ENCODE measurements around the gene CDK9.
A peak's percentile ranks its signal among the peaks of the same experiment; 100 is the strongest.

CDK9 gene

DNA sequence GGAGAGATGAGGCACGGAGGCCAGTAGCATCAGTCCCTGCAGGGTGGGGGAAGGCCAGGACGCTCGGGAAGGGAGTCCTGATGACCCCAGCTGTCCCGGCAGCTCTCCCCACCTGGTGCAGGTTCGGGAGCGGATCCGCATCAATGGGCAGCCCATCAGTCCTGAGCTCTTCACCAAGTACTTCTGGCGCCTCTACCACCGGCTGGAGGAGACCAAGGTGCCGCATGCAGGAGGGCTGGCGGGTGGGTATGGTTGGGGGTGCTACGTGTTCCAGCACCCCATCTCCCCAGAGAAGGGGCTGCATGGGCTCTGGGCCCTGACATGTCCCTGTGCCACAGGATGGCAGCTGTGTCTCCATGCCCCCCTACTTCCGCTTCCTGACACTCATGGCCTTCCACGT is 21.0 kb downstream of the CDK9 start:
- DNase-seq = no peak

DNA sequence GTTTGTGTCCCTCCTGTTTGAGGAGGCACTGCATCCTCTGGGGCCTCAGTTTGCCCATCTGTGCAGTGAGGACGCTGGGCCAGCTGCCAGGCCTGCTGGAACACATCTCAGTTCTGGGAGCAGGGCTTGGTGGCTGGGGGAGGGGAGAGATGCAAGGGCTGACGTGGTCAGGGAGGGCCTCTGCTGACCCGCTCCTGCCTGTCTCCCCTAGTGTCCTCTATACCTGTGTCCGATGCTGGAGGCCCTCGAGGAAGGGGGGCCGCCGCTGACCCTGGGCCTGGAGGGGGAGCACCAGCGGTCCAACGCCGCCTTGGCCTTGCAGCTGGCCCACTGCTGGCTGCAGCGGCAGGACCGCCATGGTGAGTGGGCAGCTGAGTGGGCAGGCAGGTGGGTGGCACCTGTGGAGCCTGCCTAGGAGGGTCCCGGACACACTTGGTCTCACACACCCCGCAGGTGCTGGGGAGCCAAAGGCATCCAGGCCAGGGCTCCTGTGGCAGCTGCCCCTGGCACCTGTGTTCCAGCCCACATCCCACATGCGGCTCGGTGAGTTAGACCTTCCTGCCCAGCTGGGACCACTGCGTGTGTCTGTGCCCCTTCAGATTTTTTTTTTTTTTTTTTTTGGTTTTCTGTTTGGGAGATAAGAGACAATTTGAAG is 22.6 kb downstream of the CDK9 start:
- no peak for DNase-seq

DNA sequence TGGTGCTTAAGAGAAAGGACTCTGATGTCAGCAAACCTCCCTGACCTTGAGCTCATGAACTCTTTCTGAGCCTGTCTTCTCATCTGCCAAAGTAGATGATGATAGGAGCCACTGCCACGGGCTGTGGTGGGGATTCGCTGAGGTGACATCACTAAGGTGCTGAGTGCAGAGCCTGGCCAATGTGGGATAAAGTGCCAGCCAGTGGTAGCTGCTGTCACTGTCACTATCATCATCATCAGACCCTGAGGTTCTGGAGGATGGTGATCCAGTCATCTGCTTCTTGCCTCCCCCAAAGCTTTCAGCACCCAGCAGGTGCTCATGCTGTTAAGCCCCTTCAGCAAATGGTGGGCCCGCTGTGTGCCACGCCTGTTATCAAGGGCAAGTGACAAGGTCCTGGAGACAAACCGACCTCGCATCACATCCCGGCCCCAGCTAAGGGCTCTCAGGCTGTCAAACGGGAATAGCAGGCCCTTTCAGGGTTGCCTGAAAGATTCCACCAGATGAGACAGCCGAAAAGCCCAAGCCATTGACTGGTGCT is 23.2 kb downstream of the CDK9 start:
- DNase-seq = no peak

DNA sequence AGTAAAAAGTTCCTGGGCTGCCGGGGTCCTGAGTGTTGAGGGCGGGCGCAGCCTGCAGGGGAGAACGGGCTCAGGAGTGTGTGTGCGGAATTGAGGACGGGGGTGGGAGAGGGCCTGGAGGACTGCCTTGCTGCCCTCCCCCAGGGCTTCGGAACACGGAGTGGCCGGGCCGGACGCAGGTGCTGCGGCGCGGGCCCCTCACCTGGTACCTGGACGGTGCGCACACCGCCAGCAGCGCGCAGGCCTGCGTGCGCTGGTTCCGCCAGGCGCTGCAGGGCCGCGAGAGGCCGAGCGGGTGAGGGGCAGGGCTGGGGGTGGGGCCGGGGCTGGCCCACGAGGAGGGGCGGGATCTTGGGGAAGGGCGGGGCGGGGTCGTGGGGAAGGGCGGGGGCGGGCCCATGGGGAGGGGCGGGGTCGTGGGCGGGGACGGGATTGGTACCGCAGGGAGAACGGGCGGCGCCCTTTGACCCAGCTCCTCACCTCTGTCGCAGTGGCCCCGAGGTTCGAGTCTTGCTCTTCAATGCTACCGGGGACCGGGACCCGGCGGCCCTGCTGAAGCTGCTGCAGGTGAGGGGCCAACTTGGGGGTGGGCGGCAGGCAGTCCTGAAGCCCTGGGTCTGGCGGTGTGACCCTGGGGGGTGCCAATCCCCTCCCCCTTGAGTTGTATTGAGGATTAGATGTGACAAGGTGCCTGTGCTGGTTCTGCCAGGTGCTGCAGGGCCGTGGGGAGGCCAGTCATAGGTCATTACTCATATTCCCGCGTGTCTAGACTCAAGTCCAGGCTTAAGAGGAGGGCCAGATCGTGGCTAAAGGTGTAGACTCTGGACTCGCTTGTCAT is 23.9 kb downstream of the CDK9 start:
- DNase-seq = no peak

DNA sequence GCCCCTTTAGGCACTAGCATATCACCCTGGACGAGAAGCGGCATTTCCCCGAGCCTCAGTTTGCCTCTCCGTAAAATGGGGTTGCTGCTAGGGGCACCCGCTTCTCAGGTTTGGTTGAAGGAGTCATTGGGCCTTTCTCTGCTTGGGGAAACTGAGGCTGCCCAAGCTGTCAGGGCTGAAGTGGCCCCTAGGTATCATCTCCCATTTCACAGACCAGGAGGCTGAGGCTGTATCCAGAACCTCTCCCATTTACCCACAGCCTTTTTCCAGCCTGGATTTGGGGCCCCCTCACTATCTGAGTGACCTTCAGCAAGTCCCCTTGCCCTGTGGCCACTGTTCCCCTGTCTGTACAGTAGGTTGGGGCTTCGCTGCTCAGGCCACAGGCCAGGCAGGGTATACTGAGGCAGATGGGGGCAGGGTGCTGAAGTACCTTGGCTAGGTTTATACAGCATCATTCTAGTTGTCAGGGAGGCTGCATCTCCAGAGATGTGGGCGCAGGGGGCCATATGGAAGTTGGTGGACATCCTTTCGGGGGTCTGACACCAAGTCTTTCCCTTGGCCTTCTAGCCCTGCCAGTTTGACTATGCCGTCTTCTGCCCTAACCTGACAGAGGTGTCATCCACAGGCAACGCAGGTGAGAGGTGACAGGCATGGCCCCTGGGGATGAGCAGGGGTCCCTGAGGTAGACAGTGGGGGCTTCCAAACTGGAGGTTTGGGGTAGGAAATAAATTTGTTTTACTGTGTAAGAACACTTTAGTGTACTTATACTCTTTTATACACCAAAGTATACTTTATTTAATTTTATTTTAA is 24.7 kb downstream of the CDK9 start:
- no peak for DNase-seq

DNA sequence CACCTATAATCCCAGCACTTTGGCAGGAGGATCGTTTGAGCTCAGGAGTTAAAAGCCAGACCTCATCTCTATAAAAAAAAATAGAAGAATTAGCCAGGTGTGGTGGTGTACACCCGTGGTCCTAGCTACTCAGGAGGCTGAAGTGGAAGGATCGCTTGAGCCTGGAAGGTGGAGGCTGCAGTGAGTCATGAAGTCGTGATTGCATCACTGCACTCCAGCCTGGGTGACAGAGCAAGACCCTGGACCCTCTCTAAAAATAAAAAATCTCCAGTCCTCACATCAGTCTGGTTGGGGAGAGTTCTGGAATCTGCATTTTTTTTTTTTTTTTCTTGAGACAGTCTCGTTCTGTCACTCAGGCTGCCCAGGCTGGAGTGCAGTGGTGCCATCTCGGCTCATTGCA is 26.2 kb downstream of the CDK9 start:
- no peak for DNase-seq

DNA sequence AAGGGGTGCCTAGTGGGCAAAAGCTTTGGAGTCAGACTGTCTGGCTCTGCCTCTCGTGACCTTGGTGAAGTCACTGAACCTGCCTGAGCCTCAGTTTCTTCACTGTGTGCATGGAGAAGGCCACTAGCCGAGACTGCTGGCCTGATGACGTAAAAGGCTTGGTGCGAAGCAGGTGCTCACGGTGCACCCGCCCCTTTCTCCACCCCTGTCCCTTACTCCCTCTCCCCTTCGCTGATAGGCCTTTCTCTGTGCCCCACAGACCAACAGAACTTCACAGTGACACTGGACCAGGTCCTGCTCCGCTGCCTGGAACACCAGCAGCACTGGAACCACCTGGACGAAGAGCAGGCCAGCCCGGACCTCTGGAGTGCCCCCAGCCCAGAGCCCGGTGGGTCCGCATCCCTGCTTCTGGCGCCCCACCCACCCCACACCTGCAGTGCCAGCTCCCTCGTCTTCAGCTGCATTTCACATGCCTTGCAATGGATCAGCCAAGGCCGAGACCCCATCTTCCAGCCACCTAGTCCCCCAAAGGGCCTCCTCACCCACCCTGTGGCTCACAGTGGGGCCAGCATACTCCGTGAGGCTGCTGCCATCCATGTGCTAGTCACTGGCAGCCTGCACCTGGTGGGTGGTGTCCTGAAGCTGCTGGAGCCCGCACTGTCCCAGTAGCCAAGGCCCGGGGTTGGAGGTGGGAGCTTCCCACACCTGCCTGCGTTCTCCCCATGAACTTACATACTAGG is 27.3 kb downstream of the CDK9 start:
- DNase-seq = no peak

DNA sequence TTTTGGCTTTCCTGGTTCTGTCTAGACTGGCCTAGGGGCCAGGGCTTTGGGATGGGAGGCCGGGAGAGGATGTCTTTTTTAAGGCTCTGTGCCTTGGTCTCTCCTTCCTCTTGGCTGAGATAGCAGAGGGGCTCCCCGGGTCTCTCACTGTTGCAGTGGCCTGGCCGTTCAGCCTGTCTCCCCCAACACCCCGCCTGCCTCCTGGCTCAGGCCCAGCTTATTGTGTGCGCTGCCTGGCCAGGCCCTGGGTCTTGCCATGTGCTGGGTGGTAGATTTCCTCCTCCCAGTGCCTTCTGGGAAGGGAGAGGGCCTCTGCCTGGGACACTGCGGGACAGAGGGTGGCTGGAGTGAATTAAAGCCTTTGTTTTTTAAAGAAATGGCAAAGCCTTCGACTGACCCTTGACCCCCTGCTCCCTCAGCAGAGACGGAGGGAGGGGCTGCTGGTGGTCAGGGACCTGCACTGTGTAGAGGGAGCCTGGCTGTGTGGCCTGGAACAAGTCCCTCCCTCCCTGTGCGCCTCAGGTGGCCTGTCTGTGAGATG is 27.9 kb downstream of the CDK9 start:
- DNase-seq = no peak

DNA sequence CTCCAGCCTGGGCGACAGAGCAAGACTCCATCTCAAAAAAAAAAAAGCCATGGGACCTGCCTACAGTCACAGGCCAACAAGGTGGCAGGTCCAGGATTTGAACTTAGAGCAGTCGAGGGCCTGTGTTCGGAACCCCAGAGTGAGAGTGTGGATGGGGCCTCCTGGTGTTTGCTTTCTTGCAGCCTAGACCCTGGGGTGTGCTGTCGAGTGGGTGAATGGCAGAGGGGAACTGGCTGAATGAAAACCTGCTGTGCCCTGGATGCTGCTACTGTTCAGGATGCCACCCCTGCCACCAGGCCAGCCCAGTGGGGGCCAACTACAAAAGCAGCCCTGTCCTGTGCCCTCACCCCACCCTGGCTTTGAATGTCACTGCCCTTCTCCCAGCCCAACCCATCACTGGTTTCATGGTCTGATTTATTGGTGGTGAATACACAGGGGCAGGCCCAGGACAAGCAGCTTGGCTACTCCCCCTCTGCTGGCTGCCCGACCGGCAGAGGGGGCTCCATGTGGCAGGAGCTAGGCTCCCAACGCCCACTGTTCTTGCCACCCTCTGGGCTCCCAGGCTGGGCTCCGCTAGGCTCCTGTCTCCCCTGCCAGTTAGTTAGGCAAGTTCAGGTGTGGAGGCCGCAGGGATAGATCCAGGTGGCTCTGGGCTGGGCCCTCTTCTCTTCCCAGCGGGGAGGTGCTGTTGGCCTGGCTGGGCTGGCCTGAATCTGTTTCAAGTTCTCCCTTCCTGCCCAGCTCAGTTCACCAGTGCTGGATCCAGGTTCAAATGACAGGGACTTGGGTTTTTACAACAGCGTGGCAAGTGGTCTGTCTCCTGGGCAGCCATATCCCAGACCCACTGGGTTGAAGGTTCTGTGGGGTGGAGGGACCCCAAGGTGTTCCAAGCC is 29.0 kb downstream of the CDK9 start:
- DNase-seq = no peak

DNA sequence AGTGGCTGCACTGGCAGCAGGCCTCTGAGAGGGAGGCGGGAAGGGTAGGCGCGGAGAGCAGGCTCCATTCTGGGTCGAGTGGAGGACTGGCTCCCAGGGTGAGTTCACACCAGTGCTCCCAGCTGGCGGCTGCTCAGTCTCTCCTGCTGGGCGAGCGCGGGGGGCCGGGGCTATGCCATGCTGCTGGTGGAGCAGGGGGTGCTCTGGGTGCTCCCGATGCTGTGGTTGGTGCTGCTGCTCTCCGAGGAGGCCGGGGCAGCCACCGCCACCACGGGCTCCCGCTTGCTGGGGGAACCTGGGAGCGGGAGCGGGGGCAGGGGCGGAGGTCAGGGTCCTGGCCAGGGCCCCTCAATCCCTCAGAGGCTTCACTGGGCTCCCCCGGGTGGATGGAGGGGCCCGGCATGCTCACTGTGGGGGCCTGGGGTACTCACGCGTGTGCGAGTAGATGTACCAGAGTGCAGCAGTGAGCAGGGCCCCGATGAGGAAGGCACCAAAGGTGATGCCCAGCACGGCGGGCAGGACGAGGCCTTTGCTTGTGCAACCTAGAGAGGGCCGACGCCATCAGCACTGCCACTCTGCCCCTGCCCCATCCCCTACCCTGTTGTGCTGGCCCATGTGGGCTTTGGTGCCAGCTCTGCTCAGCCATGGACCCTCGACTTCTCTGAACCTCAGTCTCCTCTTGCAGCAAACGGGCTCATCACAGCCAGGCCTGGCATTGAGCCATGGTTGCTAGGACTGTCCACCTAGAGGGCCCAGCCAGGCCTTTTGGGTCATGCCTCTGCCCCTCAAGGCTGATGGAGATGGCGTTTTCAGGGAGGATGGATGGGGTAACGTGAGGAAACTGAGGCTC is 29.9 kb downstream of the CDK9 start:
- DNase-seq = no peak

DNA sequence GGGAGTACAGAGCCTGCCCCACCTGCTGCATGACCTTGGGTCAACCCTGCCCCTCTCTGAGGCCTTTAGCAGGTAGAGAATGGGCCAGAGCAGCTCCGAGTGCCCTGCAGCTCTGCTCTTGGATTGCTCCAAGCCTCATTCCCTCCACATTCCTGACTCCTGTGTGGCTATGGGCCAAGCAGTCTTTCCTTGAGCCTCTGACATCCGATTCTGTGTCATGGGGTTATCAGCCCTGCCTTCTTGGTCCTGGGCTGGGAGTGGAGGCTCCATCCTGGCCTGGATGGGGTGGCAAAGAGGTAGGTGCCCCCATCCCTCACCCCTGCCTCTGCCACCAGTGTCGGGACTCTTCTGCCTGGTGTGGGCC is 30.5 kb downstream of the CDK9 start:
- no peak for DNase-seq

DNA sequence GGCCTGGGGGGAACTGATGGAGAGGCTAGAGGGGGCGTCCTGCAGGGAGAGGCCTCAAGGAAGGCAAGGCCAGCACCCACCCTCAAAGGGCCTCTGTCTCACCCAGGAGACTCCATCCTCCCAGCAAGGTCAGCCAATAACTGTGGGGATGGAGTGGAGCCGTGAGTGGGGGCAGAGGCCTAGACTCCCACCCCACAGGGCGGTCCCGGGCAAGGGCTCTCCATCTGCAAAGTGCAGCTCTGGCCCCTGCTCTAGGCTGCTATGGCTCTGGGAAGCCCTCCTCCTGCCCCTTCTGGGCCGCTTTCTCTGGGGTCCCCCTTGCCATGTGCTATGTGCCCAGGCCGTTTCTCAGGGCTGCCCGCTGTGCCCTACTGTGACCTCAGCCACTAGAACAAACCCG is 30.9 kb downstream of the CDK9 start:
- no peak for DNase-seq

DNA sequence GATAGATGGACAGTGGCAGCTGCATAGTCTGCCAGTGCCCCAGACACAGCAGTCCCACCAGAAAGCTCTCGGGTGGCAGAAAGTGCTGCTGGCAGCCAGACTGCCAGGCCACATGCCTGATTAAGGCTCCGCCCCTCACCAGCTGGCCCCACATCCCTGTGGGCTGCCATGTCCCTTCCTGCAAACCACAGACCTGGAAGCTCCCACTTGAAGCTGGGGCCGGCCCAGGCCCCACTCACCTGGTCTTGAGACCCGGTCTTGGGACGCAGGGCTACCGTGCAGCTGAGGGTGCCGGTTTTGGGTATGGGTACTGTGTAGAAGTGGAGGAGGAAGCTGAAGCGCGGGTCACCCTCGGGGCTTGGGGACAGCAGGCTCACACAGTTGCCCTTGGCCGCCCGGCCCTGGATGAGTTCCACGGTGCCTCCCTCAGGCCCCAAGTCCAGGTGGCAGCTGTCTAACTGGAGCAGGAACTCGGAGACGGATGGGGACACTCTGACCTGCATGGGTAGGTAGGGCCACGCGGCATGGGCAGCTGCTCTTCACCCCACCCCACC is 32.1 kb downstream of the CDK9 start:
- no peak for DNase-seq

DNA sequence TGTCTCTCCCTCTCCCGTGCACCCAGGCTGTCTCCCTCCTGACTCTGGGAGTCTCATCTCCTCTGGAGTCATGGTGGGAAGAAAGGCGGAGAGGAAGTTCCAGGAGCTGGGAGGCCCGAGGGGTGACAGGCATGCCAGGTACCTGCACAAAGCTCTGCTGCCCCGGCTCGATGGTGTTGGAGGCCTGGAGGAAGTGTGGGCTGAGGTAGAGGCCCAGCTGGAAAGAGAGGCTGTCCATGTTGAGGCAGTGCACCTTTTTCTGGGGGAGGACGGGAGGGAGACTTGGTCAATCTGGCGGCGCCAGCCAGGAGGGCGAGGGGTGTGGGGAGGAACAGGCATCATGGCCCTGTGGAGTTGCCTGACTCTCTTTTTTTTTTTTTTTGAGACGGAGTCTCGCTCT is 32.7 kb downstream of the CDK9 start:
- DNase-seq = no peak

DNA sequence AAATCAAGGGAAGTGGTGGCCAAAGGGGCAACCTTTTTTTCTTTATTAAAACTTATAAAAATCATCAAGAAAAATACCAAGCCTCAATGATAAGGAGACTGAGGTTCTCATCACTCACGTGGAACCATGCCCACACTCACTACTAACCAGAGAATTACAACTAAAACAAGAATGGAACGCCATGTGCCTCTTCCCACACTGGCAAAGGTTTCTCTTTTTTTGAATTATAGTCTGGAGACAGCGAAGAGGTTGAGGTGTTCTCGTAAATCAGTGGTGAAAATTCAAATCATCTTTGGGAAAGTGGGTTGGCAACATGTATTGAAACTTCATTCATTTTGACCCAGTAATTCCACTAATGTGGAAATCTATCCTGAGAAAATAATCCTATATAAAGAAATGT is 36.3 kb downstream of the CDK9 start:
- no peak for DNase-seq

DNA sequence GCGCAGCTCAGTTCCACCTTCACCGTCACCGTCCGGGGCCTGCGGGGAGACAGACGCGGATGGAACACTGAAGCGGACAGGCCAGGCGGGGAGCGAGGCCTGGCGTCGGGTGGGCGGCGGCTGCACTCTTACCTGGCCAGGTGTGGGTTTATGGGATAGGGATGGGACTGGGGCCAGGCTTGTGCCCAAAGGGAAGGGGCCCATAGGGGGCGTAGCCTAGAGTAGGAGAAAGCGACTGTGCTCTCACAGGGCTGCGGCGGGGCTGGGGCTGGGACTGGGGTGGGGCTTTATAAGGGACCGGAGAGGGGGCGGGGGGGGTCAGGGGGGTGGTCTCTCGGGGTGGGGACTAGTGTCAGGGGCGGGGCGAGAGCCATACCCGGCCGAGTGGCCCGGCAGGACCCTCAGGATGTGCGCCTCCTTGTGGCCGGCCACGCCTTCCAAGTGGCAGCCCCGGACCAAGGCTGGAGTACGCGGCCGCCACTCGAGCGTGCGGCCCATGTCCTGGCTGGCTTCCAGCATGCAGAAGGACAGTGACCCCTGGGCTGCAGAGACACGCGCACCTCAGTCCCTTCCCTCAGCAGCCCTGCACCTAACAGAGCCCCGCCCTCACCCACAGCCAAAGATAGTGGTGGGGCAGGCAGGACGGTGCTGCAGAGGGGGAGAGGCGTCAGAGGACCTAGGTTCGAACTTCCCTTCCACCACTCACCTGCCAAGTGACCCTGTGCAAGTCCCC is 39.7 kb downstream of the CDK9 start:
- no peak for DNase-seq

DNA sequence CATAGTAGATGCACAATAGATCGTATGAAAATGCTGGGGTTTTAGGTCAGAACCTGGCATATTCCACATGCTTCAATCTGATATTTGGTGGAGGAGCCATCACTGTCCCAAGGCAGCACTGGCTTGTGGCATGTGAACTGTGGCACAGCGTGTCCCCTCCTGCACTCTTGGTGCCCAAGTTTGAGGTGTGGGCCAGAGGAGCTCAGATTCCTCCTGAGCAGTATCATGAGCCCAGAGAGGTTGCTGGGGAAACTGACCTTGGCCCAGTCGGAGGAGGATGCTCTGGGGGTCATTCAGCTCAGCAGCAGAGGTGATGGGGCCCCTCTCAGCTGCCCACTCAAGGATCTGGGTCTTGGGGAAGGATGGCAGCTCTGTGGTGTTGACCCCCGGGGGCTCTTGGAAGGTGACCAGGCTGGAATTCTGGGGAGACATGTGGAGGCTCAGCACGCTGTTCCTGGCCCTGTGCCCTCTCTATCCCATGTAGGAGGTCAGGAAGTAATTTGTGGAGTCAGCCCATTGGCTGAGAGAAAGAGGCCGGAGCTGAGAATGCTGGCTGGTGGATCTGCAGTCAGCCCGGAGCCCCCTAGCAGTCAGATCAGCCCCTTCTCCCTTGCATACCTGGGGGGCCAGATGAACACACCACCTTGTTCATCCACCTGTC is 40.5 kb downstream of the CDK9 start:
- no peak for DNase-seq

DNA sequence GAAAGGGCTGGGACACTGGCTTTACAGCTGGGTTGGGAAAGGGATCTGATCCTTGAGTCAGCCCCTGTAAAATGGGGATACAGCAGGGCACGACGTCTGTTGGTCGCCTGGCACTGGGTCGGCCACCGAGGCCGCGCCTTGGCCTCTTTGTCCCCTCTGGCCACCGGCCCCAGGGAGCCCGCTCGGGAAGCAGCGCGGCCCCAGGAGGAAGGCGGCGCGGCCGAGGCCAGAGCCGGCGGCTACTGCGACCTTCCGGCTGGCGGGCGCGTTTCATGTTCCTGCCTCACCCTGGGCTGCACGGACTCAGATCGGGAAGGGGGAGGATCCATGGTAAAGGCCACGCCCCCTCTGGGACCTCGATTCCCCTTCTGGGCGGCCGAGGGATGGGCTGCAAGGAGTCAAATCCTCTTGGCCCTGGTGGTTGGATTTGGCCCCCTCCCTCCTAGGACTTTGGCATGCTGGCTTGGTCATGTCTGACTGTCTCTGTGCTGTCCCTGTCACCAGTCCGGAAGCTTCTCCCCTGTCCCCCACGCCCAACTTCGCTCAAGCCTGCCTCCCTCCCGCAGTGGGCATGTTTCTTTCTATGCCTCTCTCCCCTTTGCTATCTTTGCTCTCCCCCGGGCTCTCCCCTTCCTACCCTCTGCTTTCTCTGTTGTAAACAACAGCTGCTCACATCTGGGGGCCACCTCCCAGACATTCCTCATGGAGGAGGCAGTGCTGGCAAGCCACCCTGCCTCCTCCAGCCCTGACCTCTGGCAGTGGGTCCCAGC is 42.6 kb downstream of the CDK9 start:
- peak; percentile 25 for DNase-seq
